Neural progenitor cell (in vitro differentiated cells): ENCODE data around the gene VAV2. TPM values are rescaled to one million over a fixed set of nuclear protein-coding genes. Genes with fewer than 3 reads are reported as not detected.

Experiments used
- DNase-seq: peaks from one replicate; pipeline ENCODE4 v3.0.0-alpha.2; 2016; ENCODE audit warnings: low spot score
- H2AFZ ChIP-seq: fragments of 200-600 bp; sonication (generic); replicated peaks from 2 replicates; pipeline ENCODE4 v1.6.1; 2016; ENCODE audit warnings: antibody characterized with exemption
- H3F3A ChIP-seq: fragments of 200-600 bp; sonication (generic); 2 replicates; pipeline ENCODE4 v1.6.1; 2016; ENCODE audit warnings: antibody characterized with exemption, low read depth
- H3K27ac ChIP-seq: fragments of 200-600 bp; sonication (generic); 2 replicates; pipeline ENCODE4 v1.5.1; 2016; ENCODE audit warnings: mild to moderate bottlenecking
- H3K27me3 ChIP-seq: fragments of 200-600 bp; sonication (generic); 2 replicates; pipeline ENCODE4 v1.6.1; 2016; ENCODE audit warnings: mild to moderate bottlenecking, moderate library complexity
- H3K36me3 ChIP-seq: fragments of 200-600 bp; sonication (generic); 2 replicates; pipeline ENCODE4 v1.5.1; 2016
- H3K4me1 ChIP-seq: fragments of 200-600 bp; sonication (generic); 2 replicates; pipeline ENCODE4 v1.6.1; 2016; ENCODE audit warnings: mixed run types
- H3K4me2 ChIP-seq: fragments of 200-600 bp; sonication (generic); 2 replicates; pipeline ENCODE4 v1.6.1; 2016
- H3K4me3 ChIP-seq: fragments of 200-600 bp; sonication (generic); 2 replicates; pipeline ENCODE4 v1.5.1; 2016
- H3K79me2 ChIP-seq: fragments of 200-600 bp; sonication (generic); 2 replicates; pipeline ENCODE4 v1.6.1; 2016; ENCODE audit warnings: low read depth
- H3K9ac ChIP-seq: fragments of 200-600 bp; sonication (generic); 2 replicates; pipeline ENCODE4 v1.6.1; 2016
- H3K9me3 ChIP-seq: fragments of 200-600 bp; sonication (generic); 2 replicates; pipeline ENCODE4 v1.5.1; 2016; ENCODE audit warnings: low read depth
- H4K20me1 ChIP-seq: fragments of 200-600 bp; sonication (generic); 2 replicates; pipeline ENCODE4 v1.6.1; 2016; ENCODE audit warnings: low read depth
- H3K27ac Mint-ChIP-seq: 3 replicates; pipeline ENCODE4 v1.8.0; 2021; ENCODE audit warnings: mixed read lengths
- H3K27me3 Mint-ChIP-seq: 2 replicates; pipeline ENCODE4 v1.8.0; 2022; ENCODE audit warnings: low read depth, mild to moderate bottlenecking, inconsistent platforms, moderate library complexity, mixed read lengths; ENCODE audit not compliant: insufficient read depth
- H3K36me3 Mint-ChIP-seq: 3 replicates; pipeline ENCODE4 v1.8.0; 2021; ENCODE audit warnings: mixed read lengths
- H3K4me1 Mint-ChIP-seq: 3 replicates; pipeline ENCODE4 v1.8.0; 2021; ENCODE audit warnings: mixed read lengths
- H3K4me3 Mint-ChIP-seq: 3 replicates; pipeline ENCODE4 v1.8.0; 2021; ENCODE audit warnings: mild to moderate bottlenecking, moderate library complexity, mixed read lengths
- H3K9me3 Mint-ChIP-seq: 3 replicates; pipeline ENCODE4 v1.8.0; 2020; ENCODE audit warnings: mixed read lengths
- EZH2 ChIP-seq: fragments of 200-600 bp; sonication (generic); IDR thresholded peaks from 2 replicates; pipeline ENCODE4 v1.6.1; 2017; ENCODE audit warnings: antibody characterized with exemption, mild to moderate bottlenecking, moderate library complexity
- EZH2phosphoT487 ChIP-seq: fragments of 200-600 bp; sonication (generic); IDR thresholded peaks from 2 replicates; pipeline ENCODE4 v1.6.1; 2017; ENCODE audit warnings: antibody characterized with exemption
- total RNA-seq: library from RNA; depleted of rRNA; stranded (reverse); fragments of >200 nt; gene quantifications from 2 replicates; pipeline ENCODE4 v1.2.3, GENCODE V29; 2015; ENCODE audit warnings: low replicate concordance
- TF ChIP-seq, protein P1 (sequence below): fragments of 200-600 bp; sonication (generic); IDR thresholded peaks from 2 replicates; pipeline ENCODE4 v1.5.1; 2017; ENCODE audit warnings: antibody characterized with exemption, mild to moderate bottlenecking

Gene VAV2
- total RNA-seq, 1 donor from 2014 or later, result 12.9 TPM

DNA sequence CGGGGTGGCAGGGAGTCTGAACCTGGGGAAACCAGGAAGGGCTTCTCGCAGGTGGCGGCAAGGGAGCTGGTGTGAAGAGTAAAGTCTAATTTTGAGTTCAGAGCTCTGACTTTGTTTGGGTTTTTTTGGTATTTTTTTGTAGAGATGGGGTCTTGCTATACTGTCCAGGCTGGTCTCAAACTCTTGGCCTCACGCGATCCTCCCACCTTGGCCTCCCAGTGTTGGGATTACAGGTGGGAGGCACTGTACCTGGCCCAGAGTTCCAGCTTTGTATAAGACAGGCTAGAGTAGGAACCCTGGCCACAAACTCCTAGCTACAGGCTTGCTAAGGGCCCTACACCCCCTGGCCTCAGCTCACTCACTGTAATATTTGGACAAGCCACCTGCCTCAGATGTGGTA lies 148.9 kb downstream of the VAV2 start:
- TF ChIP-seq EZH2, result no peak
- no peak for TF ChIP-seq EZH2phosphoT487
- TF ChIP-seq, protein P1, sequence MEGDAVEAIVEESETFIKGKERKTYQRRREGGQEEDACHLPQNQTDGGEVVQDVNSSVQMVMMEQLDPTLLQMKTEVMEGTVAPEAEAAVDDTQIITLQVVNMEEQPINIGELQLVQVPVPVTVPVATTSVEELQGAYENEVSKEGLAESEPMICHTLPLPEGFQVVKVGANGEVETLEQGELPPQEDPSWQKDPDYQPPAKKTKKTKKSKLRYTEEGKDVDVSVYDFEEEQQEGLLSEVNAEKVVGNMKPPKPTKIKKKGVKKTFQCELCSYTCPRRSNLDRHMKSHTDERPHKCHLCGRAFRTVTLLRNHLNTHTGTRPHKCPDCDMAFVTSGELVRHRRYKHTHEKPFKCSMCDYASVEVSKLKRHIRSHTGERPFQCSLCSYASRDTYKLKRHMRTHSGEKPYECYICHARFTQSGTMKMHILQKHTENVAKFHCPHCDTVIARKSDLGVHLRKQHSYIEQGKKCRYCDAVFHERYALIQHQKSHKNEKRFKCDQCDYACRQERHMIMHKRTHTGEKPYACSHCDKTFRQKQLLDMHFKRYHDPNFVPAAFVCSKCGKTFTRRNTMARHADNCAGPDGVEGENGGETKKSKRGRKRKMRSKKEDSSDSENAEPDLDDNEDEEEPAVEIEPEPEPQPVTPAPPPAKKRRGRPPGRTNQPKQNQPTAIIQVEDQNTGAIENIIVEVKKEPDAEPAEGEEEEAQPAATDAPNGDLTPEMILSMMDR, result no peak
- H3K36me3 ChIP-seq, result no peaks in the 10 kb centered on the region
- H2AFZ ChIP-seq, result no peak overlapping the region
- peaks cover 44% of the 10 kb centered on the region for H3K4me1 Mint-ChIP-seq
- no peak overlapping the region for H3K27ac Mint-ChIP-seq
- peaks cover 12% of the 10 kb centered on the region for H3F3A ChIP-seq
- DNase-seq, result no peak
- H3K27me3 Mint-ChIP-seq, result peaks cover 6% of the 10 kb centered on the region
- no peak overlapping the region for H3K4me3 Mint-ChIP-seq
- H4K20me1 ChIP-seq, result peaks cover 67% of the 10 kb centered on the region
- H3K9me3 Mint-ChIP-seq, result no peaks in the 10 kb centered on the region
- H3K36me3 Mint-ChIP-seq, result peaks cover 2% of the 10 kb centered on the region
- peaks cover 35% of the 10 kb centered on the region for H3K4me1 ChIP-seq
- H3K9ac ChIP-seq, result no peak overlapping the region
- H3K4me3 ChIP-seq, result no peak overlapping the region
- H3K27ac ChIP-seq, result no peak overlapping the region
- H3K27me3 ChIP-seq, result no peaks in the 10 kb centered on the region
- H3K79me2 ChIP-seq, result peaks cover 21% of the 10 kb centered on the region
- H3K9me3 ChIP-seq, result no peaks in the 10 kb centered on the region
- H3K4me2 ChIP-seq, result no peak overlapping the region

DNA sequence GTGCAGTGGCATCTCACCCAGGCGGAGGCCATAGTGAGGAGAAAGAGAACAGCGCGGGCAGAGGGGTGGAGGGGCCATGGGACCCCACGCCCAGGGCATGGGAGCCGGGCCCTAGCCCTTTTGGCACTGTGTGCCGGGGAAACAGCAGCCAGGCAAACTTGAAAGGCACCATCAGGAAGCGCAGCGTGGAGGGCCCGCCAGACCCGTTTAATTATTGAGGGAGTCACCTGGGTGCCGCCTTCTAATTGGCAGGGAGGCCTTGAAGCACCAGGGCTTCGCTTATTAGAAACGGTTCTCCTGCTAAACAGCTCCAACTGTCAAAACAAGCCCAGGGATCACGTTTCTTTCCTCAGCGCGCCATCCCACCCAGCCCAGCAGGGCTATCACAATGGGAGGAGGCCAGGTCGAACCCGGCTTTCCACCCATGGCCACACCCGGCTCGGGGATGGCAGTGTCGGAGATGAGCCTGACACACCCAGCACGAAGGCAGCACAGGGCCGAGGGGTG lies 149.3 kb downstream of the VAV2 start:
- H3K27ac ChIP-seq, result no peak overlapping the region
- no peaks in the 10 kb centered on the region for H3K9me3 ChIP-seq
- H3K4me1 ChIP-seq, result peaks cover 39% of the 10 kb centered on the region
- peaks cover 17% of the 10 kb centered on the region for H3F3A ChIP-seq
- DNase-seq, result no peak
- H3K27ac Mint-ChIP-seq, result no peak overlapping the region
- no peak overlapping the region for H3K4me3 Mint-ChIP-seq
- peaks cover 47% of the 10 kb centered on the region for H3K4me1 Mint-ChIP-seq
- no peak for TF ChIP-seq EZH2phosphoT487
- TF ChIP-seq, protein P1, result no peak
- TF ChIP-seq EZH2, result no peak
- H2AFZ ChIP-seq, result no peak overlapping the region
- no peak overlapping the region for H3K9ac ChIP-seq
- H3K27me3 ChIP-seq, result no peaks in the 10 kb centered on the region
- H3K27me3 Mint-ChIP-seq, result peaks cover 6% of the 10 kb centered on the region
- peaks cover 2% of the 10 kb centered on the region for H3K36me3 Mint-ChIP-seq
- H3K36me3 ChIP-seq, result no peaks in the 10 kb centered on the region
- H3K79me2 ChIP-seq, result peaks cover 21% of the 10 kb centered on the region
- H4K20me1 ChIP-seq, result peaks cover 72% of the 10 kb centered on the region
- H3K4me3 ChIP-seq, result no peak overlapping the region
- H3K9me3 Mint-ChIP-seq, result no peaks in the 10 kb centered on the region
- no peak overlapping the region for H3K4me2 ChIP-seq

DNA sequence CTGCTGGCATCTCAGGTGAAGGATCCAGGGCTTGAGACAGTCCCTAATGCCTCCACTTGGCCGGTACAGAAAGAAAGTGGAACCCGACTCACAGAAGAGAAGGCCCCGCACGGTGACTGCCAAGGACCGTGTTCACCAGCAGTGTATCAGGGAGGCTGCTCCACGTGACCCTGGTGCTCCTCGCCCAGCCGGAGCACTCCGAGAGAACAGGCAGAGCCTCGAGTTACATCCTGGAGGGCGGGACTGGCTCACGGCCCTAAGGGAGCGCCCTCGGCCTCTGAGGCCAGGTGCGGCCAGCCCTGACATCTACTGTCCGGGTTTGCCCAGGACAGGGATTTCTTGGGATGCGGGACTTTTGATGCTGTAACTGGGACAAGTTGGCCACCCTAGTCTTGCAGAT lies 149.9 kb downstream of the VAV2 start:
- no peaks in the 10 kb centered on the region for H3K9me3 Mint-ChIP-seq
- TF ChIP-seq, protein P1, result no peak
- TF ChIP-seq EZH2 (no peak), EZH2phosphoT487 (no peak)
- Histone ChIP-seq H3K36me3 (no peaks in the 10 kb centered on the region), H2AFZ (no peak overlapping the region), H3F3A (peaks cover 20% of the 10 kb centered on the region), H3K4me3 (no peak overlapping the region), H3K9ac (no peak overlapping the region), H3K27ac (no peak overlapping the region), H3K27me3 (no peaks in the 10 kb centered on the region), H4K20me1 (peaks cover 78% of the 10 kb centered on the region), H3K4me1 (peaks cover 44% of the 10 kb centered on the region), H3K9me3 (no peaks in the 10 kb centered on the region), H3K79me2 (peaks cover 23% of the 10 kb centered on the region), H3K4me2 (no peak overlapping the region)
- H3K27ac Mint-ChIP-seq, result peak overlapping the region; percentile 22
- peaks cover 50% of the 10 kb centered on the region for H3K4me1 Mint-ChIP-seq
- no peak overlapping the region for H3K4me3 Mint-ChIP-seq
- H3K36me3 Mint-ChIP-seq, result no peaks in the 10 kb centered on the region
- H3K27me3 Mint-ChIP-seq, result peaks cover 7% of the 10 kb centered on the region
- peak; percentile 58 for DNase-seq
